Measurements from ENCODE around the gene LARP4B.
"Not testable (repeated sequence)": the region's sequence is repeated elsewhere in the genome, so short reads cannot be mapped to it uniquely, and the experiment has no call there.

The LARP4B gene

DNA sequence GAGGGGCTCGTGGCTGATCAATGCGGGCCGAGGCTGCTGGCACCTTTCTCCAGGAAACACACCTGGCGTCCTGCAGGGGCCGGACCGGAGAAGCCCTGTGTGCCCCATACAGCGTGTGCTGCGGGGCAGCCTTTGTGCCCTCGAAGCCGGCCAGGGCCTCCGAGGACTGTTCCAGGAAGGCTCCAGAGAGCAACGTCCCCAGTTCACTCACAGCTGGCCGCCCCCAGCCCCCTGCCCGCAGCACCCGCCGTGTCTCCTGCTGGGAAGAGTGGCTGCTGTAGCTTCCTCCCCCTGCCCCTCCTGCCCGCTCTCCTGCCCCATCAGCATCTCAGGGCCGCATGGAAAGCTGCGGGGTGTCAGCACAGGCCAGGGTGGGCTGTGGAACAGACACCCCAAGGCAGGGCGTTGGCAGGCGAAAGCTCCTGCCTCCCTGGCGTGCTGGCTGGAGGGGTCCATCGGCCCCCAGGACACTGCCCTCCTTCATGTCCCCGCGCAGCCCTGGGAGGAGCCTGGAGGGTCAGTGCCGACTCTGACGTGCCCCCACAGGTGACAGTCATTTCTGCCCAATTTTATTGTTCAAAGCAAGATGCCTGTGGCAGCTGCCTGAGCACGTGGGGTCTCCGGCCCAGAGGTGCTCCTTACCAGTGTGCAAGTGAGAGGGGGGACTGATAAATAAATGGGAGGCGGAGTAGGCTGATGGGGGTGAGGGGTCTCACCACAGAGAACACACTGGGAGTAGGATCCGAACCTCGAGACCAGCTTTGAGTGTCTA, 146.2 kb downstream of the LARP4B start:
- no peak for DNase-seq

GRCh38 chr10:784403-785088, 147.0 kb downstream of the LARP4B start:
- DNase-seq: peak; percentile 87

- no peak for DNase-seq
Observed at GRCh38 chr10:782751-783648, 148.5 kb downstream of the LARP4B start.

DNA sequence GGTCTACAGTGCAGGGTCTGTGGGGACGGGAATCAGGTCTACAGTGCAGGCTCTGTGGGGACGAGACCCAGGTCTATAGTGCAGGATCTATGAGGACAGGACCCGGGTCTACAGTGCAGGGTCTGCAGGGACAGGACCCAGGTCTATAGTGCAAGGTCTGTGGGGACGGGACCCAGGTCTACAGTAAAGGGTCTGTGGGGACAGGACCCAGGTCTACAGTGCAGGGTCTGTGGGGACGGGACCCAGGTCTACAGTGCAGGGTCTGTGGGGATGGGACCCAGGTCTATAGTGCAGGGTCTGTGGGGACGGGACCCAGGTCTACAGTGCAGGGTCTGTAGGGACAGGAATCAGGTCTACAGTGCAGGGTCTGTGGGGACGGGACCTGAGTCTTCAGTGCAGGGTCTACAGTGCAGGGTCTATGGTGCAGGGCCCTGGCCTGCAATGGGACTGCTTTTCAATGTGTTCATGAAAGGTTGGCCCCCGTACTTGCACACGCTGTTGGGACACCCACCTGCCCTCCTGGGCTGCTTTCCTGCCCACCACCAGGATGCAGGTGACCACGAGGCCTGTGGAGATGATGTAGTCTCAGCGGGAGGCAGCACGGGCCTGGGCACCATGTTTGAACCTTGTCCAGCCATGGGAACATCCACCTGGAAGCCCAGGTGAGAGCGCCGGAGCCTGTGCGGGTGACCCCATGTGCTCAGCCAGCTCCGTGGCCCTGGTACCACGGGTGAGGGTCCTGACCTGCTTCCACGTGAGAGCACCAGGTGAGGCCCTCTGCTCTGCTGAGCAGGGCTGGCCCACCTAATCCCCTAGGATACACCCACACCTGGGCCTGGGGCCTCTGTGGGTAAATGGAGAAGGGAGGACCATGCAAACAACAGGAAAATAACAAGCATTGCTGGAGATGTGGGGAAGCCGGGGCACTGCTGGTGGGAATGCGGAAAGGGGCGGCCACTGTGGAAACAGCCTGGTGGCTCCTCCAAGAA, 150.7 kb downstream of the LARP4B start:
- no peak for DNase-seq

GRCh38 chr10:778626-779330, 152.7 kb downstream of the LARP4B start:
- DNase-seq: no peak

DNA sequence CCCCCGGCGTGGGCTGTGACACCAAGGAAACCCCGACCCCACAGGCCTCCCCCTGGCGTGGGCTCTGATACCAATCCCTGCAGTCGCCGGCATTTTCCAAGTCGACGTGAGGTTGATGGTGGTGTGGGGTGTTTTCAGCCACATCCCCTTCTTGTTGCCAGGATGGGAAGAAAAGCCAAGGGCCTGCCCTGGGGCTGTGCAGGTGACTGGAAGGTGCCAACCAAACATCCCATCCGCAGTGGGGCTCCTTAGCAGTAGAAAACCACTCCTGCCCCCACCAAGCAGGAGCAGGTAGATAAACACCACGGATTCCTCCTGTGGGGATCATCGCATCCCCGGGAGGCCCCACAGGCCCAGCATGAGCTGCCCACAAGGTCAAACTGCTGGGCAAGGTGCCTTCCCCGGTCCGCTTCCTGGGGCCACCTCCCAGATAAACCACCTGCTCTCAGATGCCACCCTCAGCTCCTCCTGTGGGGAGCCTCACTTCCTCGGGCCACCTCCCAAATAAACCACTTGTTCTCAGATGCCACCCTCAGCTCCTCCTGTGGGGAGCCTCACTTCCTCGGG, 153.5 kb downstream of the LARP4B start:
- DNase-seq: no peak

- DNase-seq: no peak
Observed at GRCh38 chr10:776772-777171, 154.7 kb downstream of the LARP4B start.

DNA sequence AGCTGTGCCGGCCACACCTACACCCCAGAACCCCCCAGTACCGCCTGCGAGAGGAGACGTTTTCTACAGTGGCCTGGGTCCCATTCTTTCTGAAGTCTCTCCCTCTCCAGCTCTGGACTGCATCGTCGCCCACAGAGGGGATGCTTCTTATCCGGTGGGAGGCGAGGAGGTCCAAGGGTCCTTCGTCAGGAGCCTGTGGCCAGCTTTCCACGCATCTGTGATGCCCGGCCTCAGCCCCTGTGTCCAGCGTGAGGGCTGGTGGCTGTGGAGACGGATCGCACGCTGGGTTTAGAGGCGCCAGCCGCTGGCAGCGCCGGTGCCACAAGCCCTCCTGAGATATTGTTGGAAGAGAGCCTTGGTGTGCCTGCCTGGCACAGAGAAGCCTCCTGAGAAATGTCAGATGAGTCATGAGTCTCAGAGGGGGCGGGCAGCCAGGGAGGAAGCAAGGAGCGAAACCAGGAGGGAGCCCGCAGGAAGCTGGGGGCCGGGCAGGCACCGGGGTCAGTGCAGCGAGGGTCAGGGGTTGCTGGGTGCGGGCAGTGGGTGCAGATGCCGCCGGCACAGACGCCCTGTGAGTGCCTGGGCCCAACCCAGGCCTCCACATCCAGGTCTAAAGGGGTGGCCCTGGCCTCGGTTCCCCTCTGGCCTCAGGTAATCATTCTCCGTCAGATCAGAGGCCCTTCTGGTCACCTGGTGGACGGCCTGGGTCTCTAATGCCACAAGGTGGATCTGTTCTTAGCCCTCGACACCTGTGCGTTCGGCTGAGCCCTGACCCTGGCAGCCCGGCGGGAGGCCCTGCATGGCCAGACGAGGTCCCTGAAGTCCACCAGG, 156.0 kb downstream of the LARP4B start:
- no peak for DNase-seq

DNA sequence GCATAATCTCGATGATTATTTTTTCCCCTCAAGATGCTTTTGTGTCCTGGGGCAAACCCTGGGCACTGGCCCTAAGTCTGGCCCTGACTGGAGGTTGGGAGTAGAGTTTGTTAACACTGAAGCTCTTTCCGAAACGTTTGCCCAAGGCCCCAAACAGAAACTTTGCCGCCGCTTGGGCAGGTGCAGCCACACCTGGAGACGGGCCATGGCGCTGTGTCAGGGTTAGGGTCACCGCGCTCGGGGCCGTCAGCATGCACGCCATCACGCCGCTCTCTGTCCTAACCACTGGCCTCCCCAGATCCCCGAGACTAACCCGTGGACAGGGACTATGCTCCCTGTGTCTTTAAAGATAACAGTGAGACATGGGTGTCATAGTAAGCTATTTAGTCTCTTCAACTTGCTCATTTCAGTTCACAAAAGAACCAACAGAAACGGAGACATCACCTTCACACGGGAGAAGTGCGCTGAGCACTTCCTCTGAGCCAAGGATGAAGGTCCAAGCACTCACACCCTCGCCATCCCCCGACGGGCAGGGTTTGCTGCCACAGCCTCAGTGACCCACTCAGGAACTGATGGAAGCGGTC, 156.8 kb downstream of the LARP4B start:
- DNase-seq: no peak

- no peak for DNase-seq
Observed at GRCh38 chr10:774223-774622, 157.3 kb downstream of the LARP4B start.

GRCh38 chr10:773562-774161, 157.8 kb downstream of the LARP4B start:
- no peak for DNase-seq

DNA sequence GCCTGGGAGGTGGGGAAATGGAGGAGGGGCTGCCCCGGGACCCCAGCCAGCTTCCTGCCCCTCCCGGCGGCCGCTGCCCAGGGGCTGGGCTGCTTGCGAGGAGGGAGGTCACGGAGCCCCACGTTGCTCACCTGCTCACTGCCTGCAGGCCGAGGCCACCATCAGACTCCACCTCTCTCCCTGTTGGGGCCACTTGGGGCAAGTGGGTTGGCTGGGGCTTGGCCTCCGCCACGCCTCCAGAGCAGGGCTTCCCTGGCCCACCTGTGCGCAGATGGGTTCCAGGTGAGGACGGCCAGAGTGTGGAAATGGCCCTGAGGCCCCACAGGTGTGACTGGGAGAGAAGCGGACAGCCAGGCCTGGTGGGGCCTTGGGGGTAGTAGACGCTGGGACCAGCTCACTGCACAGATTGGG, 159.3 kb downstream of the LARP4B start:
- DNase-seq: no peak

- DNase-seq: no peak
Observed at GRCh38 chr10:771647-772046, 159.9 kb downstream of the LARP4B start.

DNA sequence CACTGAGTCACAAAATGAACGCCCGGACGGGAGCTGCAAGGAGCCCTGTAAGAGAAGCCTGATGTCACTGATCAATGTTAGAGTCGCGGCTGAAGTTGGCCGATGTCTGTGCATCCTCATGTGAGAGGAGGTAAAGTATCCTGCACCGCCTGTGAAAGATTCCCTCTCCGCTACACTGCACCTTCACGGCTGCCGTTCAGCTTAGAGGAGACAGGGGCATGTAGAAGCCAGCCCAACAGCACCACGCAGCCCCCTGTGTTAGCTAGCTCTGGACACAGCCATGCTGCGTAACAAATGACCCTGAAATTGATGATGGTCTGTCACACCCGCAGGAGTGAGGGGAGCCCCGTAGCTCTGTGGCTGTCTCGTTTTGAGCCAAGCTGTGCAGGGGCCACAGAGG, 160.5 kb downstream of the LARP4B start:
- DNase-seq: no peak

- not testable (repeated sequence) for DNase-seq
Observed at GRCh38 chr10:770048-770712, 161.3 kb downstream of the LARP4B start.

DNA sequence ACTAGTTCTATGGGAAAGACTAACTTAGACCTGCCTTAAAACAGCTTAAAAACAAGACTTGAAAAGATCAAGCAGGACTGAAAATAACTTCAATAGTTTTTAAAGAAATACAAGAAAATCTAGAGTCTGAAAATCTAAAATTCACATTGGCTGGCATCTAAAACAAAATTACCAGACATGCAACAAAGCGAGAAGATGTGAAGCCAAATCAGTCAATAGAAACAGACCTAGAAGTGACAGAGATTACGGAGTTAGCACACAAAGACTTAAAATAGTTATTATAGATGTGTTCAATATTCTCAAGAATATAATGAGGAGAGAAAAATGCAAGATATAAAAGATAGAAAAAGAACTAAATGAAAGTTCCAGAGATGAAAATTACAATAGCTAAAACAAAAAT, 163.7 kb downstream of the LARP4B start:
- no peak for DNase-seq

DNA sequence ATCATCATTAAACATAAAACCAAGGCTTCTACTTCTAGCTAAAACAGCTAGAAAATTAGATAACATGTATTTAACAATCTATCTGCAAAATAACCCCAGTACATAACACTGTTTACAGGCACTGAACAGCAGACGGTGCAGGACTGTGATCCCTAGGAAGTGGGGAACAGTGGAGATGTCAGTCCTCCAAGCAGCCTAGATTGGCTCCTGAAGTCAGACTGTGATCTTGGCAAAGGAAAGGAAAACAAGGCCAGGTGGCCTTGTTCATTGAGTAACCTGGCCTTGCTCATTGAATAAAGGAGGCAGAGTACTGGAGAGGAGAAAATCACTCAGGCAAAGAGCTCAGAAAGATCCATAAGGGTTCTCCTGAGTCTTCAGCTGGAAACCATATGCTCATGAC, 164.3 kb downstream of the LARP4B start:
- DNase-seq: no peak

- no peak for DNase-seq
Observed at GRCh38 chr10:761376-761775, 170.1 kb downstream of the LARP4B start.

- DNase-seq: no peak
Observed at GRCh38 chr10:760622-761021, 170.9 kb downstream of the LARP4B start.

Measured in activated CD4-positive, alpha-beta T cell treated with anti-CD3 and anti-CD28 coated beads for 48 hours (primary cell).